HG03039 (cell line): Measurements from ENCODE around the gene RAVER2.

Experiments
- ATAC-seq: cut with Tn5 transposase; IDR thresholded peaks from one replicate; pipeline ENCODE4 v1.9.1; 2021; ENCODE audit warnings: mild to moderate bottlenecking, moderate library complexity; ENCODE audit not compliant: unreplicated experiment

The RAVER2 gene

GRCh38 chr1:64845831-64846425, 101.1 kb downstream of the RAVER2 start:
- ATAC-seq = no peak

DNA sequence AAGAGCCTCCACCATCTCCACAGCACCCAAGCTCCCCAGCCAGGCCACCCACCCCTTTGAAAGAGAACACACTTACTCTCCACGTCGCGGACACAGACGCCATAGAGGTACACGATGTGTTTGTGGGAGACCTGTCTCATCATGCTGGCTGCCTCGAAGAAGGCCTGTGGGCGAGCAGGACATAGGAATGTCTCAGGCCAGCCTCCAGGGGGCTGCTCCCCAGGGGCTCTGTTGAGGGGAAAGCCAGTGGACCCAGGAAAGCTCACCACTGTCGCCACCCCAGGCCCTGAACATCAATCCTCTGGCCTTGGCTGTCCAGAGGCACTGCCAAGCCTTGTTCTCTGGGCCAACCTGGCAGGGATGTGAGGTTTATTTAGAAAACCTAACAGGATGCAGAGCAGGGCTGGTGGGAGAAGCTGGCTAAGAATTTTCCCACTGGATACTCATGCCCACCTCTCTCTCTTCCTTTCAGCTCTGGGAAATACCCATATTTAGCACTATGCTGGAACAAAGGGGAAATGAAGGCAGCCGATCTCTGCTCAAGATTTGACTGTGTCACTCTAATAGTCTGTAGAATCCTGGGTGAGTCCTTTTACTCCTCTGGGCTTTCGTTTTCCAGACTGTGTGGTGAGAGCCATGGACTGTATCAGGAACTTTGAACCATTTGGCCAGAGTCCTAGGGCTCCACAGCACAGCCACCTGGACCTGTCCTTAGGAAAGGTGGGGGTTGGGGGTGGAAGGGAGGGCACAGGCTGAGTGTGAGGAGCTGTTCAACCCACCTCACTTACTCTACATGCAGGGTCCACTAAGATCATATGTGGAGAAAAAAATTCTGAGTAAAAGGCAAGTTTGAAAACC, 101.9 kb downstream of the RAVER2 start:
- no peak for ATAC-seq

DNA sequence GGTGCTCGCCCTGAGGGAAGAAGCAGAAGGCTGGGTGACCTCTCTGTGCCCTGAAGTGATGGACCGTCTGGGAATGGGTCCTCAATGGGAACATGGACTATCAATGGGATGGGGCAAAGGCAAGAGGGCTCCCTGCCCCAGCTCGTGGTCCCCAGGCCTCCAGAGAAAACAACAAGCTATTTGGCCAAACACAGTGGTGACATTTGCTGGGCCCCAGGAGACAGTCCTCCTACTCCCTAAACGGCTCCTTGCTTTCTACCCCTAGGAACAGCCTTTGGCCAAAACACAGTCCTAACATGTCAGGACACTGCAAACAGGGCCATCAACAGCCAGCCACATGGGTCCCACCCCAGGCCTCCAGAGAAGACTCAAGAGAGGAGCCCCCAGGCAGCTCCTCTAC, 102.8 kb downstream of the RAVER2 start:
- no peak for ATAC-seq

DNA sequence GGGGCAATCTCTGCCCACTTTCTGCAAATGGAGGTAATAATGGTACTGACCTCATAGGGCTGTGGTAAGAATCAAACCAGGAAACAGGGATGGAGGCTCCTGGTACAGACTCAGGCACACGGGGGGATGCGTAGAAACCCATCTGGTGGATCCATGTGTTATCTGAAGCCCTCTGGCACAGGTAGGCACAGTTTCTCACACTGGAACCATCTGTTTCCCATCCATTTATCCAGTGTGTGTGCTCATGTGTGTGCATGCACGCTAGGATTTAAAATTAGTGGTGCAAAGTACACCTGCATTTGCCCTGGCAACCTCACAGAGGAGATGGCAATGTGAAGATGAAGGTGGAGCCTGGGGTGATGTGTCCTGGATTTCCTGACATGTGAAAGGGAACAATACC, 103.3 kb downstream of the RAVER2 start:
- ATAC-seq = no peak

- ATAC-seq = no peak
Measured at GRCh38 chr1:64848803-64849202, 103.9 kb downstream of the RAVER2 start.

DNA sequence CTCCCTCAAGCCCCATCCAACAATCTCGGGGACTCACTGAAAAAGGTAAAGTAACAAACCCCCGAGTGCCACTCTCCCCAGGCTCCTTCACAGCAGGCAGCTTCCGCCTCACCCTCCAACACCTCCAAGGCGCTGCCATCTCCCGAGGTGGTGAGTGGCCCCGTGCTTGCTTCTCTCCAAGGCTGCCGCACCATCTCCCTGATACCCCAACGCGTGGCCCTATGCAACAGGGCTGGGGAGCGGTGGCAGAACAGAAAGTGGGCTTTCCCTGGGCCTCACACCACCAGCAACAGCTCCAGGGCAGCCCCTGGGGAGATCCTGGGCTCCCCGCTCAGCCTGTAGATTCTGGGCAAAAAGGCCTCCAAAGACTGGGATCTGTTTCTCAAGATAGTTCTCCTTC, 105.1 kb downstream of the RAVER2 start:
- no peak for ATAC-seq

DNA sequence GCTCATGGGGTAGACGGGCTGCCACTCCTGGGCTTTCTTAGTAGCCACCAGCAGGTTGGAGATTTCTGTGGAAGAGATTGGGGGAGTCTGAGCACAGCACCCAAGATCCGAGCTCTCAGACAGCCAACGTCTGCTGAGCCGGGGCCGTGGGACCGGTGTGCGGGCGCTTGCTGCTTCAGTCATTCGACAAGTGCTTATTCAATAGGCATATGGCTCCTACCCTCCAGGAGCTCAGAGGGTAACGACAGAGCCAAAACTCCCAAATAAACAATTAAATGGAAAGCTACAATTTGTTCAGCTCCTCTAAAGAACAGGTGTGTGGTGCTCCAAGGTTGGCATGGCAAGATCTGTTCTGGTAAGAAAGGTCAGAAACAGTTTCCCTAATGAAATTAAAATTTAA, 106.0 kb downstream of the RAVER2 start:
- ATAC-seq = no peak

- no peak for ATAC-seq
Measured at GRCh38 chr1:64851664-64852063, 106.8 kb downstream of the RAVER2 start.

DNA sequence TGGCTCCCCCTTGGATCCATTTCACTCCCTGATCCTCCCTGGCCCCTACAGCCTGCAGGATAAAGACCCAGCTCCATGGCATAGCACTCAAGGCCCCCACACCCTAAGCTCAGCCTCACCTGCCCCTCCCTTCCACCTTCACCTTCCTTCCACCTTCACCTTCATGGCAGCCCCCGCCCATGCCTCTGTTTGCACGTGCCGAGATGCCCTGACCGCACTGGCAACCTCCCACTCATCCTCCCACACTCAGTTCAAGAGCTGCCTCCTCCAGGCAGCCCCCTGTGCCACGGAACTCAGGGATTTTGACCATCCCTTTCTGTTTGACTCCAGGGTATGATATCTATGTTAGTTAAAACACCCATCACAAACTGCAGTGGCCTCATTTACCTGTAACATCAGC, 109.8 kb downstream of the RAVER2 start:
- ATAC-seq = no peak

DNA sequence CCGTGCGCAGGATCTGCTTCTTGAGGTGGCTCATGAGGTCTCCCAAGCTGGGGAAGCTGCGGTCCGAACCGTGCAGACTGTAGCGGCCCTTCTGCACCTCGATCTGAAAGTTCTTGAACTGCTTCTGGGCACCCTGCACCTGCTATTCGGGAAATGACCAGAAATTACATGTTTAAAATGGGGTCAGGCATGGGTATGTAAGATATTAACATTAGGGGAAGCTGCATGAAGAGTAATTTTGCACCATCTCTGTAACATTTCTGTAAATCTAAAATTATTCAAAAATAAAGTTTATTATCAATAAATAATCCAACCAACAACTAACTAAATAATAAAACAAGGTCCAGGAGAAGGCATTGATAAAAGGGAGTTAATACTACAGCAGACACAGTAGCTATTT, 110.7 kb downstream of the RAVER2 start:
- no peak for ATAC-seq

DNA sequence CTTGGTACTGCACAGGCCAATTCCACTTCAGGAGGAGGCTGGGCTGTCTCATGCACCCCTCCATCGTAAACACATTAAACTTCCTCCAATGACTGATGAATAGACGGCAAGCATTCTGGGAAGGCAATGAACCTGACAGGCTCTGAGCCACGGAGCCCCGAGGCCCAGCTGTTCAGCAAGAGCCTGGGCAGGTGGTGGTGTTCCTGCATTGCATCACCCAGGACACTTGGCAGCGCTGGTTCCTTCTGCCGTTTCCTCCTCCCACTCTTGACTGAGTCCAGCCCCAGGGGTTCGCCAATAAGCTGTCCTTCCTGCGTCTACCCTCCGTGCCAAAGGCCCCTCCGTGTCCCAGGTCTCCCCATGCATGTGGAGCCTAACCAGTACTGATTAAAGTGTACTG, 111.7 kb downstream of the RAVER2 start:
- ATAC-seq = no peak

- no peak for ATAC-seq
Measured at GRCh38 chr1:64857347-64857746, 112.5 kb downstream of the RAVER2 start.

- ATAC-seq = no peak
Measured at GRCh38 chr1:64861611-64862010, 116.7 kb downstream of the RAVER2 start.

DNA sequence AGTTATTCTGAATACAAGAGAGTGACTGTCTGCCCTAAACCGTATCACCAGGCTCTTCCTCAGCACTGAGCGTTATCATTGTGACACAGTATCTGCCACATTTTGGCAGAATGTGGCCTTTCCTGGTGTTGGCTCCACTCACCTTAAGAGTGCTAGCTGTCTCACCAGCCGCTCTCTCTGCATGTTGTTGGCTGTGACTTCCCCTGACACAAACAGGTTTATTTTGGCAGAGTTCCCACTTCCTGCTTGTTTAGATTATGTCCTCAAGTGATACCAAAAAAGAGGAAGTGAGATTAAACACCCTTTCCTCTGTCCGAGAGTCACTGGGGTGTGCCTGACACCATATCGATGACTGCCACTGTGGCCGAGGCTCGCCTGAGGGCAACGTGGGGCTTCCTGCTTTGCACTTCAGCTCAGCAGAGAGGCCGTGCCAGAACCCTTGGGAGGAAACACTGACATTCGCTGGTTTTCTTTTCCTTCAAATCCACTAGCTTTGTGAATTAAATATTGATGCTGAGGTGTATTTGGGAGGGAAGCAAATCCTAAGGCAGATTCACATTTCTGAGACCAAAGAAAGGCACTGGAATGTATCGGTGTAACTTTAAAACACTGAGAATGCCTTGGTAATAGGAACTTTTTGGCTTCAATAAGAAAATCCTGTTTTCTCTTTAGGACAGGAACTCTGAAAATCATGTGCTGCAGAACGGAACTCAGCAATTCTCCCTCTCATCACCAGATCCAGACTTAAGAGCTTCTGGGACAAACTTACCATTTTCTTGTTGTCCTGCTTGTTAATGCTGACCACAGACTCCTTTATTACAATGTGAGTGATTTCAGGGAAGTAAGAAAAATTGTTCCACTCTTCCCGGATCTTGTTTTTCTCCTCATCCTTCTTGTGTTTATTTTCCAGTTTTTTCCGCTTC, 119.4 kb downstream of the RAVER2 start:
- ATAC-seq = peak; percentile 100

GRCh38 chr1:64865105-64865757, 120.4 kb downstream of the RAVER2 start:
- no peak for ATAC-seq

DNA sequence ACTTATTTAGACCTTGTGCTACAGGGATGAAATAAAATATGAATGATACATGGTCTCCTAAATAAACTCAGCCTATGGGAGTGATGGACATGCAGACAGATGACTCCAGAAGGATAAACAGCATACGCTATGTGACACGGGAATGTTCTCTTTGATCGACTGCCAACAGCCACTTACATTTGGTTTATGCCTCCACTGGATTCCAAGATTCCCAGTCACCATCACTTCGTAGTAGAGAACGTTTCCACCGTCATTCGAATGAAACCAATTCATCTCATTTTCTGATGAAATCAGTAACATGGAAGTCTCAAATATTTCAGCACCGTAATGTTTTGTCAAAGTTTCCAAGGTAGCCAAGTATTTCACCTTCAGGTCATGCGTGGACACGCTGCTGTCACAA, 121.8 kb downstream of the RAVER2 start:
- ATAC-seq = no peak

- ATAC-seq = no peak
Measured at GRCh38 chr1:64867266-64867665, 122.4 kb downstream of the RAVER2 start.

- no peak for ATAC-seq
Measured at GRCh38 chr1:64871256-64871655, 126.4 kb downstream of the RAVER2 start.

DNA sequence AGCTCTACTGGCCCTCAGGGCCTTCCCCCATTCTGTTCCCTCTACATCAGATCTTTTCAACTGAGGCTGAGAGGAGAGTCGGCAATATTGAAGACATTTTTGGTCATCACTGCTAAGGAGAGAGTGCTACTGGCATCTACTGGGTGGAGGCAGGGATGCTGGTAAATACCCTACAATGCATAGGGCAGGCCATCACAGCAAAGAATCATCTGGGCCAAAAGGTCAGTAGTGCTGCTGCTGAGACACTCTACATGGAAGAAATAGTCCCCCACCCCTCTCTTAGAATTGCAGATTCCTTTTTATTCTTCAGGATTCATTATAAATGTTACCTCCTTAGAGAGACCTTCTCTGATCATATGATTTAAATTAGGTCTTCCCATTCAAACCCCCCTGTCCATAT, 127.2 kb downstream of the RAVER2 start:
- ATAC-seq = no peak

- ATAC-seq = no peak
Measured at GRCh38 chr1:64873576-64873975, 128.7 kb downstream of the RAVER2 start.

DNA sequence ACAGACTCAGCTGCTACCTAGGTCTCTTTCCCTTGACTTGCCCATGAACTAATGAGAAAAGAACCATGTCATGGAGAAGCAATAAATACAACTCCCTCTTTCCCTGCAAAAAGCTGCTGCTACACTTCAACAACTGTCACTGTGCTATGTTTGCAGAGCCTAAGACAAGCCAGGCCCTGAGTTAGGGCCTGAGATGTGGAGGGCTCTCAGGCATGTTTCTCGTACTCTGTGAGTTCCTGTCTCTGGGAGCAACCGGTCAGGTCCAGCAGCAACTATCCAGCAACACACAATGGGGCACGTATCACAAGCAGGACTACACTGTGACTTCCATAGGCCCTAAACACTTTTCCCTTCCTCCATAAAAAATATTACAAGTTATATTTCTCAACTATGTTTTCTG, 129.8 kb downstream of the RAVER2 start:
- ATAC-seq = no peak
